ENCODE data around the gene SPTBN4.
"Not testable (repeated sequence)": the region's sequence is repeated elsewhere in the genome, so short reads cannot be mapped to it uniquely, and the experiment has no call there.

SPTBN4 gene

GRCh38 chr19:40425450-40426287, 41.1 kb upstream of the SPTBN4 start, which contains the start of gene SERTAD1:
Gene SERTAD1 (minus strand): TSS chr19:40425992. CDS start chr19:40423546, 2,446 bp downstream.
- in situ Hi-C loops (cut with MboI; ENCODE audit: low pct_unique_long_range_greater_than_20kb, low sequenced_read_pairs, unreplicated experiment): no loop called here
- DNase-seq (ENCODE audit: low spot score): peak; percentile 99
- TF ChIP-seq CTCF (IDR thresholded peaks at IDR 0.05; ENCODE audit: extremely low read depth, insufficient read depth, missing control alignments): peak; percentile 50

GRCh38 chr19:40428197-40428596, 38.6 kb upstream of the SPTBN4 start:
- DNase-seq (ENCODE audit: low spot score); in situ Hi-C loops (cut with MboI; ENCODE audit: low pct_unique_long_range_greater_than_20kb, low sequenced_read_pairs, unreplicated experiment): not testable (repeated sequence)

- in situ Hi-C loops (cut with MboI; ENCODE audit: low pct_unique_long_range_greater_than_20kb, low sequenced_read_pairs, unreplicated experiment); DNase-seq (ENCODE audit: low spot score): not testable (repeated sequence)
Measured at GRCh38 chr19:40430242-40430641, 36.6 kb upstream of the SPTBN4 start.

GRCh38 chr19:40431698-40432097, 35.1 kb upstream of the SPTBN4 start:
- no peak for TF ChIP-seq CTCF (IDR thresholded peaks at IDR 0.05; ENCODE audit: extremely low read depth, insufficient read depth, missing control alignments)
- in situ Hi-C loops (cut with MboI; ENCODE audit: low pct_unique_long_range_greater_than_20kb, low sequenced_read_pairs, unreplicated experiment): no loop called here
- DNase-seq (ENCODE audit: low spot score): no peak

- DNase-seq (ENCODE audit: low spot score); in situ Hi-C loops (cut with MboI; ENCODE audit: low pct_unique_long_range_greater_than_20kb, low sequenced_read_pairs, unreplicated experiment): not testable (repeated sequence)
Measured at GRCh38 chr19:40432760-40433159, 34.0 kb upstream of the SPTBN4 start.

GRCh38 chr19:40433391-40434216, 33.2 kb upstream of the SPTBN4 start:
- in situ Hi-C loops (cut with MboI; ENCODE audit: low pct_unique_long_range_greater_than_20kb, low sequenced_read_pairs, unreplicated experiment): no loop called here
- DNase-seq (ENCODE audit: low spot score): peak; percentile 83
- TF ChIP-seq CTCF (IDR thresholded peaks at IDR 0.05; ENCODE audit: extremely low read depth, insufficient read depth, missing control alignments): no peak

GRCh38 chr19:40438284-40438683, 28.5 kb upstream of the SPTBN4 start:
- in situ Hi-C loops (cut with MboI; ENCODE audit: low pct_unique_long_range_greater_than_20kb, low sequenced_read_pairs, unreplicated experiment): no loop called here
- DNase-seq (ENCODE audit: low spot score): no peak
- no peak for TF ChIP-seq CTCF (IDR thresholded peaks at IDR 0.05; ENCODE audit: extremely low read depth, insufficient read depth, missing control alignments)

- TF ChIP-seq CTCF (IDR thresholded peaks at IDR 0.05; ENCODE audit: extremely low read depth, insufficient read depth, missing control alignments): no peak
- in situ Hi-C loops (cut with MboI; ENCODE audit: low pct_unique_long_range_greater_than_20kb, low sequenced_read_pairs, unreplicated experiment): no loop called here
- DNase-seq (ENCODE audit: low spot score): no peak
Measured at GRCh38 chr19:40441719-40442253, 25.0 kb upstream of the SPTBN4 start.
